Vagina (tissue), 2 donors: ENCODE results near the gene MILR1. TPM values are rescaled to one million over a fixed set of nuclear protein-coding genes. Genes with fewer than 3 reads are reported as not detected.

Experiments
- DNase-seq, 2 donors: peaks; one replicate each; pipeline ENCODE4 v3.0.0-alpha.2; 2017; ENCODE audit errors: extremely low spot score in 2 of 2
- H3K27ac ChIP-seq: fragments of 200-600 bp; sonication (generic); one replicate; pipeline ENCODE4 v1.5.1; 2019
- H3K27me3 ChIP-seq: fragments of 200-600 bp; sonication (generic); one replicate; pipeline ENCODE4 v1.5.1; 2019
- H3K36me3 ChIP-seq, 2 donors: fragments of 200-600 bp; sonication (generic); one replicate each; pipeline ENCODE4 v1.5.1; 2017 to 2019
- H3K4me1 ChIP-seq: fragments of 200-600 bp; sonication (generic); one replicate; pipeline ENCODE4 v1.5.1; 2019
- H3K4me3 ChIP-seq, 2 donors: fragments of 200-600 bp; sonication (generic); 1 replicate in 1 of 2; 2 replicates in 1 of 2; pipeline ENCODE4 v1.5.1; 2016 to 2019
- H3K9me3 ChIP-seq: fragments of 200-600 bp; sonication (generic); one replicate; pipeline ENCODE4 v1.5.1; 2019
- CTCF ChIP-seq, 3 experiments: fragments of 450-650 bp in 2 of 3; fragments of 200-600 bp in 1 of 3; sonication (generic) in 1 of 3; IDR thresholded peaks; one replicate each; pipeline ENCODE4 v1.5.1; 2017 to 2019; ENCODE audit warnings: antibody characterized with exemption in 3 of 3, mild to moderate bottlenecking in 2 of 3, moderate library complexity in 2 of 3
- POLR2A ChIP-seq, 2 donors: fragments of 450-650 bp; IDR thresholded peaks; one replicate each; pipeline ENCODE4 v1.6.1; 2017; ENCODE audit warnings: antibody characterized with exemption in 2 of 2, mild to moderate bottlenecking in 2 of 2, moderate library complexity in 2 of 2
- POLR2AphosphoS5 ChIP-seq, 2 donors: sonication (generic); formaldehyde crosslinking; IDR thresholded peaks; one replicate each; pipeline ENCODE4 v1.9.0; 2017; ENCODE audit warnings: antibody characterized with exemption in 2 of 2, mild to moderate bottlenecking in 2 of 2, low read depth in 1 of 2; ENCODE audit not compliant: insufficient read depth in 1 of 2
- intact Hi-C: fragments of 100-400 bp; cut with DNase I; formaldehyde crosslinking; loops from one replicate; pipeline ENCODE4 v1.15.1; 2023
- total RNA-seq: library from RNA; depleted of rRNA; stranded (reverse); fragments of >200 nt; gene quantifications from one replicate; pipeline ENCODE4 v1.2.3, GENCODE V29; 2016

The MILR1 gene
- total RNA-seq, 1 donor from 2014 or later = 11.0 TPM

GRCh38 chr17:64498308-64499203 lies 49.6 kb downstream of the MILR1 start:
- no peak overlapping the region for H3K27ac ChIP-seq
- no peak overlapping the region for H3K4me3 ChIP-seq
- no peak for DNase-seq
- no peak for TF ChIP-seq POLR2A (IDR thresholded peaks at IDR 0.05)
- intact Hi-C loops = loop anchor here (10.0 kb wide), 1 partner anchor 194 kb away; no protein-coding TSS in a partner anchor
- no peaks in the 10 kb centered on the region for H3K9me3 ChIP-seq
- no peaks in the 10 kb centered on the region for H3K27me3 ChIP-seq
- peaks cover 14 to 62% of the 10 kb centered on the region in 2 donors for H3K36me3 ChIP-seq
- H3K4me1 ChIP-seq = peaks cover 86% of the 10 kb centered on the region

GRCh38 chr17:64499805-64500486 lies 51.0 kb downstream of the MILR1 start:
- DNase-seq = no peak
- Histone ChIP-seq H3K4me3 (no peak overlapping the region), H3K36me3 (peaks cover 14 to 73% of the 10 kb centered on the region in 2 donors), H3K9me3 (no peaks in the 10 kb centered on the region), H3K4me1 (peaks cover 88% of the 10 kb centered on the region), H3K27me3 (no peaks in the 10 kb centered on the region), H3K27ac (no peak overlapping the region)
- intact Hi-C loops = loop anchor here (10.0 kb wide), 1 partner anchor 195 kb away; no protein-coding TSS in a partner anchor
- no peak for TF ChIP-seq POLR2A (IDR thresholded peaks at IDR 0.05)
- TF ChIP-seq CTCF (IDR thresholded peaks at IDR 0.05) = no peak
- no peak for TF ChIP-seq POLR2AphosphoS5 (IDR thresholded peaks at IDR 0.05; ENCODE audit: insufficient read depth in 1 of 2, low read depth in 1 of 2)

- no peak overlapping the region for H3K4me3 ChIP-seq
- H3K27me3 ChIP-seq = no peaks in the 10 kb centered on the region
- peaks cover 83% of the 10 kb centered on the region for H3K4me1 ChIP-seq
- no peak for DNase-seq
- H3K9me3 ChIP-seq = no peaks in the 10 kb centered on the region
- TF ChIP-seq POLR2A (IDR thresholded peaks at IDR 0.05) (no peak), POLR2AphosphoS5 (IDR thresholded peaks at IDR 0.05; ENCODE audit: insufficient read depth in 1 of 2, low read depth in 1 of 2) (no peak), CTCF (IDR thresholded peaks at IDR 0.05) (no peak)
- no peak overlapping the region for H3K27ac ChIP-seq
- peaks cover 14 to 73% of the 10 kb centered on the region in 2 donors for H3K36me3 ChIP-seq
- intact Hi-C loops = no loop called here
These were observed 51.6 kb downstream of the MILR1 start for GRCh38 chr17:64500487-64500859.

- no peak for DNase-seq
- H3K4me1 ChIP-seq = peaks cover 76% of the 10 kb centered on the region
- intact Hi-C loops = no loop called here
- TF ChIP-seq POLR2A (IDR thresholded peaks at IDR 0.05) (no peak), CTCF (IDR thresholded peaks at IDR 0.05) (no peak), POLR2AphosphoS5 (IDR thresholded peaks at IDR 0.05; ENCODE audit: insufficient read depth in 1 of 2, low read depth in 1 of 2) (no peak)
- no peaks in the 10 kb centered on the region for H3K27me3 ChIP-seq
- H3K36me3 ChIP-seq = peaks cover 14 to 73% of the 10 kb centered on the region in 2 donors
- H3K9me3 ChIP-seq = no peaks in the 10 kb centered on the region
- H3K4me3 ChIP-seq = no peak overlapping the region
- H3K27ac ChIP-seq = no peak overlapping the region
These were observed 52.2 kb downstream of the MILR1 start for GRCh38 chr17:64500862-64501765.

GRCh38 chr17:64502021-64502420 lies 53.1 kb downstream of the MILR1 start:
- TF ChIP-seq CTCF (IDR thresholded peaks at IDR 0.05) (no peak), POLR2A (IDR thresholded peaks at IDR 0.05) (no peak), POLR2AphosphoS5 (IDR thresholded peaks at IDR 0.05; ENCODE audit: insufficient read depth in 1 of 2, low read depth in 1 of 2) (no peak)
- H3K27ac ChIP-seq = no peak overlapping the region
- H3K36me3 ChIP-seq = peaks cover 14 to 73% of the 10 kb centered on the region in 2 donors
- H3K4me3 ChIP-seq = no peak overlapping the region
- peaks cover 74% of the 10 kb centered on the region for H3K4me1 ChIP-seq
- no peaks in the 10 kb centered on the region for H3K27me3 ChIP-seq
- no peaks in the 10 kb centered on the region for H3K9me3 ChIP-seq
- intact Hi-C loops = no loop called here
- DNase-seq = no peak
